Lower lobe of right lung (tissue), 2 donors: ENCODE data around the gene MAEL. TPM values are rescaled to one million over a fixed set of nuclear protein-coding genes. Genes with fewer than 3 reads are reported as not detected.

Experiments
- ATAC-seq, 2 donors: fragments of 200-7000 bp; cut with Tn5 transposase; one replicate each; pipeline ENCODE4 v1.9.1; 2020 to 2022; ENCODE audit warnings: mild to moderate bottlenecking in 2 of 2, moderate library complexity in 2 of 2
- DNase-seq: peaks from one replicate; pipeline ENCODE4 v3.0.0-alpha.2; 2020
- H3K27ac ChIP-seq: fragments of 200-600 bp; one replicate; pipeline ENCODE4 v1.8.0; 2022
- H3K27me3 ChIP-seq: fragments of 200-600 bp; one replicate; pipeline ENCODE4 v1.8.0; 2022; ENCODE audit warnings: low read depth
- H3K36me3 ChIP-seq: fragments of 200-600 bp; one replicate; pipeline ENCODE4 v1.8.0; 2022; ENCODE audit warnings: mild to moderate bottlenecking
- H3K4me1 ChIP-seq: fragments of 200-600 bp; one replicate; pipeline ENCODE4 v1.8.0; 2022
- H3K4me3 ChIP-seq: fragments of 200-600 bp; one replicate; pipeline ENCODE4 v1.8.0; 2022; ENCODE audit warnings: mild to moderate bottlenecking
- H3K9me3 ChIP-seq: fragments of 200-600 bp; one replicate; pipeline ENCODE4 v1.8.0; 2022
- CTCF ChIP-seq: fragments of 200-600 bp; IDR thresholded peaks from one replicate; pipeline ENCODE4 v1.8.0; 2022; ENCODE audit warnings: antibody characterized with exemption, mild to moderate bottlenecking
- intact Hi-C: fragments of 100-400 bp; cut with DNase I; formaldehyde crosslinking; loops from one replicate; pipeline ENCODE4 v1.11.0; 2022
- total RNA-seq: library from RNA; stranded (reverse); fragmentation: NEBNext Ultra II Directional; extraction: Animal tissue kit (Norgen Biotek cat#: 25700); gene quantifications from one replicate; pipeline ENCODE4 v1.2.1, GENCODE V29; 2021
- donor health status: DM: no; HTN: yes; CAD: no; lungs with severe emphysema.

MAEL gene
- total RNA-seq, 1 donor from 2014 or later = not detected

GRCh38 chr1:166956872-166957271 is 32.2 kb upstream of the MAEL start:
- no peak for ATAC-seq
- Histone ChIP-seq H3K4me3 (no peak overlapping the region), H3K36me3 (no peaks in the 10 kb centered on the region), H3K9me3 (no peaks in the 10 kb centered on the region), H3K27me3 (no peaks in the 10 kb centered on the region), H3K4me1 (no peaks in the 10 kb centered on the region), H3K27ac (no peak overlapping the region)
- TF ChIP-seq CTCF = no peak
- intact Hi-C loops = no loop called here
- no peak for DNase-seq

- no peak overlapping the region for H3K27ac ChIP-seq
- no peak overlapping the region for H3K4me3 ChIP-seq
- H3K27me3 ChIP-seq = no peaks in the 10 kb centered on the region
- no peak for TF ChIP-seq CTCF
- no peaks in the 10 kb centered on the region for H3K4me1 ChIP-seq
- H3K9me3 ChIP-seq = no peaks in the 10 kb centered on the region
- no peak for ATAC-seq
- no peaks in the 10 kb centered on the region for H3K36me3 ChIP-seq
- intact Hi-C loops = no loop called here
- DNase-seq = no peak
Observed at GRCh38 chr1:166960858-166961474, 28.1 kb upstream of the MAEL start.

GRCh38 chr1:166969074-166969677 is 19.9 kb upstream of the MAEL start:
- intact Hi-C loops = no loop called here
- Histone ChIP-seq H3K9me3 (no peaks in the 10 kb centered on the region), H3K27ac (no peak overlapping the region), H3K4me3 (no peak overlapping the region), H3K4me1 (no peaks in the 10 kb centered on the region), H3K36me3 (no peaks in the 10 kb centered on the region), H3K27me3 (peaks cover 35% of the 10 kb centered on the region)
- ATAC-seq (no peak), DNase-seq (no peak)
- no peak for TF ChIP-seq CTCF

- Histone ChIP-seq H3K9me3 (no peaks in the 10 kb centered on the region), H3K36me3 (no peaks in the 10 kb centered on the region), H3K4me3 (no peak overlapping the region), H3K27ac (no peak overlapping the region), H3K27me3 (peaks cover 42% of the 10 kb centered on the region), H3K4me1 (peaks cover 8% of the 10 kb centered on the region)
- no peak for TF ChIP-seq CTCF
- intact Hi-C loops = no loop called here
- DNase-seq = no peak
- ATAC-seq = no peak
Observed at GRCh38 chr1:166971252-166971651, 17.8 kb upstream of the MAEL start.

- no peaks in the 10 kb centered on the region for H3K36me3 ChIP-seq
- peaks cover 42% of the 10 kb centered on the region for H3K27me3 ChIP-seq
Observed at GRCh38 chr1:166972193-166972592, 16.9 kb upstream of the MAEL start.

More at GRCh38 chr1:166972193-166972592, 16.9 kb upstream of the MAEL start:
- no peaks in the 10 kb centered on the region for H3K9me3 ChIP-seq
- peaks cover 8% of the 10 kb centered on the region for H3K4me1 ChIP-seq
- ATAC-seq (no peak), DNase-seq (no peak)
- TF ChIP-seq CTCF = no peak
- H3K4me3 ChIP-seq = no peak overlapping the region
- H3K27ac ChIP-seq = no peak overlapping the region
- intact Hi-C loops = no loop called here
